ENCODE measurements around the gene LYPD4.

DNA sequence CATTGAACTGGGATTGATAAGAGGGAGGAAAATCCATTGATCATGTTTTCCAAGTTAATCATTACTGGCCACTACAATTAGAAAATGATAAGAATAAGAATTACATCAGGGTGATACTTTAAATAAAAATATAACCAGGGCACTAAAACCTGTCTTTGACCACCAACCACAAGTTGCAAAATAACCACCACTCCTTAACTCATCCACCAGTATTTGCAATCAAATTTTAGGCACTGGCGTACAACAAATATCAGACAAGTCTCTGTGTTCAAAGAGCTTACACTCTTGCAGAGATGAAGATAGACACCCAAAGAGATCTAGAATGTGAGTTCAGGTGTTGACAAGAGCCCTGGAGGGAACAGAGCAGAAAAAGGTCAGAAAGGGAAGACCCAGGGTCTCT, 47.6 kb downstream of the LYPD4 start:
- TF ChIP-seq, protein P1, sequence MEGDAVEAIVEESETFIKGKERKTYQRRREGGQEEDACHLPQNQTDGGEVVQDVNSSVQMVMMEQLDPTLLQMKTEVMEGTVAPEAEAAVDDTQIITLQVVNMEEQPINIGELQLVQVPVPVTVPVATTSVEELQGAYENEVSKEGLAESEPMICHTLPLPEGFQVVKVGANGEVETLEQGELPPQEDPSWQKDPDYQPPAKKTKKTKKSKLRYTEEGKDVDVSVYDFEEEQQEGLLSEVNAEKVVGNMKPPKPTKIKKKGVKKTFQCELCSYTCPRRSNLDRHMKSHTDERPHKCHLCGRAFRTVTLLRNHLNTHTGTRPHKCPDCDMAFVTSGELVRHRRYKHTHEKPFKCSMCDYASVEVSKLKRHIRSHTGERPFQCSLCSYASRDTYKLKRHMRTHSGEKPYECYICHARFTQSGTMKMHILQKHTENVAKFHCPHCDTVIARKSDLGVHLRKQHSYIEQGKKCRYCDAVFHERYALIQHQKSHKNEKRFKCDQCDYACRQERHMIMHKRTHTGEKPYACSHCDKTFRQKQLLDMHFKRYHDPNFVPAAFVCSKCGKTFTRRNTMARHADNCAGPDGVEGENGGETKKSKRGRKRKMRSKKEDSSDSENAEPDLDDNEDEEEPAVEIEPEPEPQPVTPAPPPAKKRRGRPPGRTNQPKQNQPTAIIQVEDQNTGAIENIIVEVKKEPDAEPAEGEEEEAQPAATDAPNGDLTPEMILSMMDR (IDR thresholded peaks at IDR 0.05; ENCODE audit: low read length) = no peak
- TF ChIP-seq EZH2phosphoT487 (IDR thresholded peaks at IDR 0.05; ENCODE audit: low read length) (no peak), EZH2 (optimal IDR thresholded peaks at IDR 0.05; ENCODE audit: low read depth, low read length) (no peak)
